Adrenal gland (tissue), 5 donors: ENCODE measurements around the gene NFKB2.

ENCODE experiments used
- CTCF ChIP-seq, 6 experiments: fragments of 450-650 bp in 4 of 6; fragments of 200-600 bp in 2 of 6; sonication (generic) in 1 of 6; IDR thresholded peaks; 1 replicate in 5 of 6; 2 replicates in 1 of 6; pipeline versions ENCODE4 v1.5.1 to v1.8.0; 2016 to 2021; ENCODE audit warnings: antibody characterized with exemption in 6 of 6, mild to moderate bottlenecking in 2 of 6, moderate library complexity in 1 of 6
- POLR2A ChIP-seq, 2 donors: fragments of 450-650 bp; IDR thresholded peaks; one replicate each; pipeline ENCODE4 v1.6.1; 2017; ENCODE audit warnings: antibody characterized with exemption in 2 of 2, mild to moderate bottlenecking in 2 of 2, moderate library complexity in 1 of 2
- donor health status: DM: no; HTN: no; CAD: no.

- TF ChIP-seq CTCF (IDR thresholded peaks at IDR 0.05) (no peak), POLR2A (IDR thresholded peaks at IDR 0.05) (no peak)
These were observed 3.2 kb upstream of the NFKB2 start for GRCh38 chr10:102392306-102392705.
